ENCODE results near the gene LUZP1.

- TF ChIP-seq CTCF (IDR thresholded peaks at IDR 0.05; ENCODE audit: low read depth, low read length) (no peak), MYC (IDR thresholded peaks at IDR 0.05; ENCODE audit: low read depth, low read length) (no peak), POLR2A (IDR thresholded peaks at IDR 0.05; ENCODE audit: extremely low read depth, insufficient read length) (no peak)
Observed at GRCh38 chr1:23114424-23115079, 54.1 kb downstream of the LUZP1 start.

Data from NB4 (cell line).